ENCODE measurements around the gene AP1B1.

AP1B1 gene

DNA sequence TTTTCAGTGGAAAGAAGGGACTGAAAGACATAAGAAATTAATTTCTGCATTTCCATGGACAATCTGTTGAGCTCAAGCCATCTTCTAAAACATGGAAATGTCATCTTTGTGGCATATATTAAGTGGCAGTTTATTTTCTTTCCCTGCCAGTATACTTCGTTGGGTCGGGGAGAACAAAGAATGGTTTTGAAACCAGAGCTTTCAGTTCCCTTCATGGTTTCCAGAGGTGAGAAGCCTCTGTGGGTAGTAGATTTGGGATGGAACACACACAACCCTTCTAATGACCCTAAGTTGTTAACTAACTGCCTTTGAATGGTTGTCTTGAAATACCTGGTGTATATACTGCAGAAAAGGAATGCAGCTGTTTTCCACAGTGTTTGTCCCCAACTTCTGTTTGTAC, 99.5 kb downstream of the AP1B1 start:
- H3K27ac Mint-ChIP-seq, result peak overlapping the region; percentile 66
- H3K36me3 Mint-ChIP-seq, result peaks cover 47% of the 10 kb centered on the region
- no peaks in the 10 kb centered on the region for H3K27me3 Mint-ChIP-seq
- no peaks in the 10 kb centered on the region for H3K9me3 Mint-ChIP-seq
- peaks cover 3% of the 10 kb centered on the region for H3K4me1 Mint-ChIP-seq
- ATAC-seq (ENCODE audit: low read depth), result no peak
- no peak overlapping the region for H3K4me3 Mint-ChIP-seq
- no peak for DNase-seq (ENCODE audit: low spot score in 2 of 2)

GRCh38 chr22:29284196-29284595, 104.2 kb downstream of the AP1B1 start:
- Mint-ChIP-seq H3K27me3 (no peaks in the 10 kb centered on the region), H3K4me3 (no peak overlapping the region), H3K27ac (no peak overlapping the region), H3K4me1 (peaks cover 5% of the 10 kb centered on the region), H3K9me3 (no peaks in the 10 kb centered on the region), H3K36me3 (peaks cover 46% of the 10 kb centered on the region)
- DNase-seq (ENCODE audit: low spot score in 2 of 2) (no peak), ATAC-seq (ENCODE audit: low read depth) (no peak)

GRCh38 chr22:29277927-29278326, 110.4 kb downstream of the AP1B1 start:
- Mint-ChIP-seq H3K9me3 (no peaks in the 10 kb centered on the region), H3K36me3 (peaks cover 44% of the 10 kb centered on the region), H3K27me3 (no peaks in the 10 kb centered on the region), H3K4me3 (no peak overlapping the region), H3K4me1 (peaks cover 17% of the 10 kb centered on the region), H3K27ac (no peak overlapping the region)
- no peak for DNase-seq (ENCODE audit: low spot score in 2 of 2)
- ATAC-seq (ENCODE audit: low read depth), result no peak

All from memory B cell (primary cell).